Transverse colon (tissue), 3 donors: Measurements from ENCODE around the gene POLR2I.

Experiments
- CTCF ChIP-seq, 5 experiments: fragments of 200-600 bp in 3 of 5; fragments of 450-650 bp in 2 of 5; sonication (generic) in 3 of 5; IDR thresholded peaks; 1 replicate in 2 of 5; 2 replicates in 3 of 5; pipeline ENCODE4 v1.5.1; 2016 to 2017; ENCODE audit warnings: antibody characterized with exemption in 5 of 5, inconsistent platforms in 3 of 5, mild to moderate bottlenecking in 2 of 5, moderate library complexity in 1 of 5
- POLR2A ChIP-seq: fragments of 450-650 bp; IDR thresholded peaks from one replicate; pipeline ENCODE4 v1.6.1; 2016; ENCODE audit warnings: antibody characterized with exemption, mild to moderate bottlenecking, moderate library complexity

- TF ChIP-seq CTCF (IDR thresholded peaks at IDR 0.05), result no peak
- no peak for TF ChIP-seq POLR2A
Measured at GRCh38 chr19:36093687-36094086, 21.0 kb downstream of the POLR2I start.
